WTC11 (cell line): Measurements from ENCODE around the gene FZR1.

Experiments
- E2F1 ChIP-seq: sonication (generic); formaldehyde crosslinking; IDR thresholded peaks from 2 replicates; pipeline ENCODE4 v1.8.0; 2022; ENCODE audit warnings: mild to moderate bottlenecking, missing genetic modification reagents
- ESRRA ChIP-seq: sonication (generic); formaldehyde crosslinking; IDR thresholded peaks from 2 replicates; pipeline ENCODE4 v1.8.1; 2022; ENCODE audit warnings: mild to moderate bottlenecking, missing genetic modification reagents, borderline replicate concordance
- MXD4 ChIP-seq: fragments of 250-450 bp; sonication (Bioruptor Pico); IDR thresholded peaks from 2 replicates; pipeline ENCODE4 v1.8.0; 2021; ENCODE audit warnings: mild to moderate bottlenecking, moderate library complexity, borderline replicate concordance
- NFE2L1 ChIP-seq: sonication (generic); formaldehyde crosslinking; IDR thresholded peaks from 2 replicates; pipeline ENCODE4 v1.8.1; 2023; ENCODE audit warnings: missing genetic modification reagents
- SP1 ChIP-seq: sonication (generic); formaldehyde crosslinking; conservative IDR thresholded peaks from 2 replicates; pipeline ENCODE4 v1.8.1; 2022; ENCODE audit warnings: missing genetic modification reagents
- TEAD4 ChIP-seq: sonication (generic); formaldehyde crosslinking; IDR thresholded peaks from 2 replicates; pipeline ENCODE4 v1.8.0; 2022; ENCODE audit warnings: mild to moderate bottlenecking, missing genetic modification reagents
- USF2 ChIP-seq: sonication (generic); formaldehyde crosslinking; IDR thresholded peaks from 2 replicates; pipeline ENCODE4 v1.8.1; 2023; ENCODE audit warnings: mild to moderate bottlenecking, missing genetic modification reagents, moderate library complexity
- ZNF138 ChIP-seq: sonication (generic); formaldehyde crosslinking; conservative IDR thresholded peaks from 2 replicates; pipeline ENCODE4 v1.8.1; 2022; ENCODE audit warnings: mild to moderate bottlenecking, moderate library complexity, missing genetic modification reagents
- TF ChIP-seq, protein P1 (sequence below): fragments of 200-600 bp; IDR thresholded peaks from 2 replicates; pipeline ENCODE4 v1.8.0; 2022; ENCODE audit warnings: antibody characterized with exemption
- TF ChIP-seq, protein P2 (sequence below): sonication (generic); formaldehyde crosslinking; IDR thresholded peaks from 2 replicates; pipeline ENCODE4 v1.8.0; 2022; ENCODE audit warnings: mild to moderate bottlenecking, missing genetic modification reagents

DNA sequence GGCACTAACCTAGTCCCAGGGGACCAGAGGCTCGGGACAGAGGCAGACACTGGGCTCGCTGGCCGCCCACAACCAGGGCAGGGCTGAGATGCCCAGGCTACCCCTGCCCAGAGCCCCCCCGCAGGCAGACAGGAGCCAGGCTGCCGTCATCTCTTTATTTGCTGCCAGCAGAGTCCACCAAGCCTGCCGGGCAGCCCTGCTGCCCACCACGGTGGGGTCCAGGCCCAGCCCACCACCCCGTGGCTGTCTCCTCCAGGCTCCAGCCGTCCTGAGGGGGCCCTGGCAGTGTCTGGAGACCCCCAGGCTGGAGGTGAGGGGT is 37.9 kb downstream of the FZR1 start:
- TF ChIP-seq SP1 (no peak), NFE2L1 (no peak), E2F1 (CRISPR knock-in tag) (no peak), TEAD4 (CRISPR knock-in tag) (no peak), USF2 (CRISPR knock-in tag) (no peak), ESRRA (no peak), MXD4 (CRISPR knock-in tag) (no peak), ZNF138 (CRISPR knock-in tag) (no peak)
- TF ChIP-seq, protein P1, sequence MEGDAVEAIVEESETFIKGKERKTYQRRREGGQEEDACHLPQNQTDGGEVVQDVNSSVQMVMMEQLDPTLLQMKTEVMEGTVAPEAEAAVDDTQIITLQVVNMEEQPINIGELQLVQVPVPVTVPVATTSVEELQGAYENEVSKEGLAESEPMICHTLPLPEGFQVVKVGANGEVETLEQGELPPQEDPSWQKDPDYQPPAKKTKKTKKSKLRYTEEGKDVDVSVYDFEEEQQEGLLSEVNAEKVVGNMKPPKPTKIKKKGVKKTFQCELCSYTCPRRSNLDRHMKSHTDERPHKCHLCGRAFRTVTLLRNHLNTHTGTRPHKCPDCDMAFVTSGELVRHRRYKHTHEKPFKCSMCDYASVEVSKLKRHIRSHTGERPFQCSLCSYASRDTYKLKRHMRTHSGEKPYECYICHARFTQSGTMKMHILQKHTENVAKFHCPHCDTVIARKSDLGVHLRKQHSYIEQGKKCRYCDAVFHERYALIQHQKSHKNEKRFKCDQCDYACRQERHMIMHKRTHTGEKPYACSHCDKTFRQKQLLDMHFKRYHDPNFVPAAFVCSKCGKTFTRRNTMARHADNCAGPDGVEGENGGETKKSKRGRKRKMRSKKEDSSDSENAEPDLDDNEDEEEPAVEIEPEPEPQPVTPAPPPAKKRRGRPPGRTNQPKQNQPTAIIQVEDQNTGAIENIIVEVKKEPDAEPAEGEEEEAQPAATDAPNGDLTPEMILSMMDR = no peak
- TF ChIP-seq, protein P2, sequence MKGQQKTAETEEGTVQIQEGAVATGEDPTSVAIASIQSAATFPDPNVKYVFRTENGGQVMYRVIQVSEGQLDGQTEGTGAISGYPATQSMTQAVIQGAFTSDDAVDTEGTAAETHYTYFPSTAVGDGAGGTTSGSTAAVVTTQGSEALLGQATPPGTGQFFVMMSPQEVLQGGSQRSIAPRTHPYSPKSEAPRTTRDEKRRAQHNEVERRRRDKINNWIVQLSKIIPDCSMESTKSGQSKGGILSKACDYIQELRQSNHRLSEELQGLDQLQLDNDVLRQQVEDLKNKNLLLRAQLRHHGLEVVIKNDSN (CRISPR knock-in tag) = no peak
